Stomach (tissue), 9 donors: ENCODE results near the gene HSD11B1. TPM values are rescaled to one million over a fixed set of nuclear protein-coding genes. Genes with fewer than 3 reads are reported as not detected.

ENCODE experiments used
- DNase-seq, 2 donors: peaks; one replicate each; pipeline versions ENCODE4 v3.0.0 to v3.0.0-alpha.2; 2013 to 2019
- H3K27ac ChIP-seq, 5 donors: fragments of 200-600 bp in 4 of 5; sonication (generic) in 4 of 5; one replicate each; pipeline ENCODE4 v1.5.1; 2013 to 2019; ENCODE audit warnings: mild to moderate bottlenecking in 1 of 5, moderate library complexity in 1 of 5
- H3K27me3 ChIP-seq, 3 donors: fragments of 200-600 bp; sonication (generic); one replicate each; pipeline ENCODE4 v1.5.1; 2017 to 2019; ENCODE audit warnings: mixed run types in 1 of 3
- H3K36me3 ChIP-seq, 4 donors: fragments of 200-600 bp; sonication (generic); 1 replicate in 3 of 4; 2 replicates in 1 of 4; pipeline ENCODE4 v1.5.1; 2016 to 2019
- H3K4me1 ChIP-seq, 4 donors: fragments of 200-600 bp; sonication (generic); one replicate each; pipeline ENCODE4 v1.5.1; 2016 to 2019
- H3K4me3 ChIP-seq, 4 donors: fragments of 200-600 bp; sonication (generic) in 3 of 4; one replicate each; pipeline ENCODE4 v1.5.1; 2016 to 2019; ENCODE audit warnings: mild to moderate bottlenecking in 1 of 4
- H3K9me3 ChIP-seq, 4 donors: fragments of 200-600 bp; sonication (generic); one replicate each; pipeline ENCODE4 v1.5.1; 2016 to 2019
- EP300 ChIP-seq: sonication (generic); formaldehyde crosslinking; IDR thresholded peaks from one replicate; pipeline ENCODE4 v1.6.1; 2017; ENCODE audit warnings: antibody characterized with exemption
- POLR2A ChIP-seq, 4 donors: fragments of 450-650 bp; IDR thresholded peaks; one replicate each; pipeline ENCODE4 v1.6.1; 2016; ENCODE audit warnings: antibody characterized with exemption in 4 of 4, control low read depth in 2 of 4, mild to moderate bottlenecking in 1 of 4, moderate library complexity in 1 of 4
- POLR2AphosphoS5 ChIP-seq, 3 donors: sonication (generic); formaldehyde crosslinking; IDR thresholded peaks; one replicate each; pipeline ENCODE4 v1.6.1; 2016; ENCODE audit warnings: antibody characterized with exemption in 3 of 3
- WGBS, 5 donors: extraction: QIAGEN DNeasy Blood & Tissue Kit in 3 of 5; methylation state at CpG; one replicate each; pipeline versions ENCODE4 v1.1.5 to v1.1.7; 2013 to 2018; 5-methylcytosine and 5-hydroxymethylcytosine counted together
- intact Hi-C: fragments of 100-400 bp; cut with DNase I; formaldehyde crosslinking; loops from one replicate; pipeline ENCODE4 v1.15.1; 2023; ENCODE audit warnings: low total_unique reads
- polyA plus RNA-seq, 3 donors: library from polyadenylated mRNA; stranded (reverse); fragments of 200-250 nt; gene quantifications; one replicate each; pipeline ENCODE4 v1.2.3, GENCODE V29; 2013
- total RNA-seq, 5 donors: library from RNA; depleted of rRNA; stranded (reverse); fragments of >200 nt; gene quantifications; one replicate each; pipeline versions ENCODE4 v1.1.0 to v1.2.3, GENCODE V29; 2014 to 2016
- TF ChIP-seq, protein P1 (sequence below), 7 experiments: fragments of 450-650 bp in 4 of 7; fragments of 200-600 bp in 3 of 7; sonication (generic) in 3 of 7; IDR thresholded peaks; one replicate each; pipeline ENCODE4 v1.5.1; 2016 to 2019; ENCODE audit warnings: antibody characterized with exemption in 7 of 7, control low read depth in 2 of 7, mild to moderate bottlenecking in 1 of 7
- donor health status: healthy with polysubstance abuse.
- donor health status: Bipolar disorder and iron deficiency.
- donor health status: healthy.

Gene HSD11B1
- total and polyA plus RNA-seq, 8 donors, result 1.5 to 14.0 (median 2.6) TPM; not detected in 2

DNA sequence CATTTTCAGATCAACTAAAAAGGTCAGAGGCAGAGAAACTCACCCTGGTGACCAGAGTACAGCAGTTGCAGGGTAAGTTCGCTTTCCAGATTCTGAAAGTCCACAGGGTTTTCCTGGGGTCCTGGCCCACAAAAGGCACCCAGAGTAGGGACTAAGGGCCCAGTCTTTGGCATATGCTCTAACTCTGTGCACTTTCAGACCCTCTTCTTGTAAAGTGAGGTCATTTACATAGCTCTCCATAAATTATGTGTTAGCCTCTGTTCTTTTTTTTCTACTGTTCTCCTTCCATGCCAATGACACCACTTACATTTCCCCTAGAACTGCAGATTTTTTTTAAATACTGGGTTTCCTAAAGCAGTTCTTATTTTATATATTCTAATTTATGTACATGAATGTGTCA, 73.5 kb downstream of the HSD11B1 start:
- H3K4me3 ChIP-seq, result no peak overlapping the region
- no peak for DNase-seq
- WGBS, 5 donors, result 94 to 100% (median 100%) methylated on average over 1 of the region's 1 CpG
- intact Hi-C loops, result no loop called here
- H3K9me3 ChIP-seq, result no peaks in the 10 kb centered on the region
- peaks cover 0 to 34% (median 25%) of the 10 kb centered on the region in 4 donors for H3K36me3 ChIP-seq
- TF ChIP-seq, protein P1, sequence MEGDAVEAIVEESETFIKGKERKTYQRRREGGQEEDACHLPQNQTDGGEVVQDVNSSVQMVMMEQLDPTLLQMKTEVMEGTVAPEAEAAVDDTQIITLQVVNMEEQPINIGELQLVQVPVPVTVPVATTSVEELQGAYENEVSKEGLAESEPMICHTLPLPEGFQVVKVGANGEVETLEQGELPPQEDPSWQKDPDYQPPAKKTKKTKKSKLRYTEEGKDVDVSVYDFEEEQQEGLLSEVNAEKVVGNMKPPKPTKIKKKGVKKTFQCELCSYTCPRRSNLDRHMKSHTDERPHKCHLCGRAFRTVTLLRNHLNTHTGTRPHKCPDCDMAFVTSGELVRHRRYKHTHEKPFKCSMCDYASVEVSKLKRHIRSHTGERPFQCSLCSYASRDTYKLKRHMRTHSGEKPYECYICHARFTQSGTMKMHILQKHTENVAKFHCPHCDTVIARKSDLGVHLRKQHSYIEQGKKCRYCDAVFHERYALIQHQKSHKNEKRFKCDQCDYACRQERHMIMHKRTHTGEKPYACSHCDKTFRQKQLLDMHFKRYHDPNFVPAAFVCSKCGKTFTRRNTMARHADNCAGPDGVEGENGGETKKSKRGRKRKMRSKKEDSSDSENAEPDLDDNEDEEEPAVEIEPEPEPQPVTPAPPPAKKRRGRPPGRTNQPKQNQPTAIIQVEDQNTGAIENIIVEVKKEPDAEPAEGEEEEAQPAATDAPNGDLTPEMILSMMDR (IDR thresholded peaks at IDR 0.05), result no peak
- TF ChIP-seq POLR2A (IDR thresholded peaks at IDR 0.05), result no peak
- no peak for TF ChIP-seq POLR2AphosphoS5 (IDR thresholded peaks at IDR 0.05)
- no peak for TF ChIP-seq EP300
- no peaks in the 10 kb centered on the region for H3K27me3 ChIP-seq
- H3K4me1 ChIP-seq, result peaks cover under 1 to 5% (median 2%) of the 10 kb centered on the region in 4 donors
- no peak overlapping the region for H3K27ac ChIP-seq

- no peak overlapping the region for H3K4me3 ChIP-seq
- TF ChIP-seq, protein P1 (IDR thresholded peaks at IDR 0.05), result no peak
- TF ChIP-seq POLR2AphosphoS5 (IDR thresholded peaks at IDR 0.05) (no peak), EP300 (no peak), POLR2A (IDR thresholded peaks at IDR 0.05) (no peak)
- H3K9me3 ChIP-seq, result no peaks in the 10 kb centered on the region
- H3K27ac ChIP-seq, result no peak overlapping the region
- peak in 1 of 2 donors; percentile 54 for DNase-seq
- H3K4me1 ChIP-seq, result peaks cover 12 to 22% (median 16%) of the 10 kb centered on the region in 4 donors
- no peaks in the 10 kb centered on the region for H3K27me3 ChIP-seq
- peaks cover 0 to 34% (median 23%) of the 10 kb centered on the region in 4 donors for H3K36me3 ChIP-seq
- intact Hi-C loops, result no loop called here
- WGBS, 5 donors, result 40 to 64% (median 51%) methylated on average over 4 of the region's 4 CpGs
Observed at GRCh38 chr1:209780268-209780667, 75.6 kb downstream of the HSD11B1 start.

DNA sequence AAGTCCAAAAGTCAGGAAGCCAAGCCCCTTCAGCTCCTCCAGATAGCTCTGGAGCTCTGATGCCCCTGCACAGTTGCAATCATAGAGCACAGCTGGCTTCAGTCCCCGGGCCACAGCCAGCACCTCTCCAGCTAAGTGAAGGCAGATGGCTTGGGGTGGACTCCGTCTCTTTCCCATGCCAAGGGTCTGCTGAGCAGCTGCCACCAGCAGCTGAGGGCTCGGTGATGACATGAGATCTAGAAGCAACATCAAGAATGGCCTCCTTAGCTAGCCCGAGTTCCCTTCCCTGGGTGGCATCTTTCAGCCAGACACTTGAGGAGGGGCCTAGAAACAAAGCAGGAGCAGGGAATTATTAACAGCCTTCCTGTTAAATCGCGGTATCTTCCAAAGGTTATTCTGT, 78.7 kb downstream of the HSD11B1 start:
- WGBS, 5 donors, result 57 to 68% (median 61%) methylated on average over 4 to 6 of the region's 6 CpGs
- Histone ChIP-seq H3K4me3 (peak overlapping the region; percentile 50 to 68 (median 60)), H3K4me1 (peaks cover 35 to 53% (median 45%) of the 10 kb centered on the region in 4 donors)

More for the DNA sequence above, 78.7 kb downstream of the HSD11B1 start:
- intact Hi-C loops, result no loop called here
- no peak for TF ChIP-seq EP300
- Histone ChIP-seq H3K27ac (no peak overlapping the region), H3K36me3 (peaks cover 0 to 17% (median 10%) of the 10 kb centered on the region in 4 donors), H3K27me3 (no peaks in the 10 kb centered on the region), H3K9me3 (no peaks in the 10 kb centered on the region)
- DNase-seq, result no peak

Other genes with a start within 250 kb of the HSD11B1 start
- 1 to 10 TPM in 1 of 5 donors, not detected in 4; 1.5 TPM for gene CAMK1G, start 121.1 kb upstream of the HSD11B1 start, total RNA-seq
- gene CAMK1G, start 121.1 kb upstream of the HSD11B1 start, polyA plus RNA-seq, result under 1 TPM in 1 of 3 donors, not detected in 2; 0.03 TPM
- gene LAMB3, start 52.4 kb upstream of the HSD11B1 start, total RNA-seq, result 100 to 1,000 TPM in 1 of 5 donors, 10 to 100 TPM in 4; 14.0 to 105 (median 63.4) TPM
- 10 to 100 TPM; 12.8 to 46.8 (median 29.9) TPM for gene LAMB3, start 52.4 kb upstream of the HSD11B1 start, polyA plus RNA-seq
- gene G0S2, start 29.4 kb upstream of the HSD11B1 start, total RNA-seq, result 10 to 100 TPM in 4 of 5 donors, not detected in 1; 11.0 to 75.2 (median 45.0) TPM
- gene G0S2, start 29.4 kb upstream of the HSD11B1 start, polyA plus RNA-seq, result 100 to 1,000 TPM in 1 of 3 donors, 10 to 100 TPM in 2; 48.7 to 227 (median 65.5) TPM
- 1 to 10 TPM in 4 of 5 donors, not detected in 1; 2.2 to 9.6 (median 3.4) TPM for gene TRAF3IP3, start 51.2 kb downstream of the HSD11B1 start, total RNA-seq
- 1 to 10 TPM; 2.2 to 6.7 (median 2.6) TPM for gene TRAF3IP3, start 51.2 kb downstream of the HSD11B1 start, polyA plus RNA-seq
- 1 to 10 TPM in 2 of 5 donors, under 1 TPM in 2, not detected in 1; 0.72 to 3.6 (median 2.0) TPM for gene C1orf74, start 79.7 kb downstream of the HSD11B1 start, total RNA-seq
- gene C1orf74, start 79.7 kb downstream of the HSD11B1 start, polyA plus RNA-seq, result 1 to 10 TPM; 1.3 to 1.8 (median 1.5) TPM
- gene IRF6, start 101.3 kb downstream of the HSD11B1 start, total RNA-seq, result 10 to 100 TPM; 11.6 to 64.8 (median 33.5) TPM
- 10 to 100 TPM; 19.5 to 27.8 (median 25.2) TPM for gene IRF6, start 101.3 kb downstream of the HSD11B1 start, polyA plus RNA-seq
- gene UTP25, start 123.1 kb downstream of the HSD11B1 start, total RNA-seq, result 10 to 100 TPM in 1 of 5 donors, 1 to 10 TPM in 4; 1.4 to 10.6 (median 3.1) TPM
- 1 to 10 TPM; 1.1 to 2.1 (median 1.9) TPM for gene UTP25, start 123.1 kb downstream of the HSD11B1 start, polyA plus RNA-seq
- gene SYT14, start 233.4 kb downstream of the HSD11B1 start, total RNA-seq, result 1 to 10 TPM in 1 of 5 donors, under 1 TPM in 1, not detected in 3; 0.14 to 1.1 TPM
- under 1 TPM in 2 of 3 donors, not detected in 1; 0.03 to 0.06 TPM for gene SYT14, start 233.4 kb downstream of the HSD11B1 start, polyA plus RNA-seq